H1 (cell line): ENCODE measurements around the gene NFIX. TPM values are rescaled to one million over a fixed set of nuclear protein-coding genes. Genes with fewer than 3 reads are reported as not detected.

Experiments
- CTCF ChIA-PET: fragments of 300-600 bp; sonication (Branson Sonifier 250); formaldehyde crosslinking; loops from one replicate; lab custom pipeline; 2021; ENCODE audit not compliant: partially characterized antibody; lab: Charles Lee
- POLR2A ChIA-PET: fragments of 300-600 bp; sonication (Branson Sonifier 250); formaldehyde crosslinking; loops from one replicate; lab custom pipeline; 2021; ENCODE audit warnings: inconsistent platforms; ENCODE audit not compliant: partially characterized antibody; lab: Charles Lee
- DNase-seq, 2 experiments: peaks; one replicate each; pipeline versions ENCODE4 v3.0.0 to v3.0.0-alpha.2; 2010 to 2022; ENCODE audit warnings: low spot score in 2 of 2, low read depth in 1 of 2, mixed read lengths in 1 of 2
- FAIRE-seq: peaks from 2 replicates; lab custom pipeline; 2011; peaks lifted over from hg19 to GRCh38; lab: Jason Lieb, UNC
- H2AFZ ChIP-seq: 2 replicates; pipeline ENCODE4 v1.8.1; 2012; ENCODE audit warnings: low read length, inconsistent platforms
- H2AK5ac ChIP-seq: 2 replicates; pipeline ENCODE4 v1.6.1; 2013; ENCODE audit warnings: low read depth, low read length
- H2BK120ac ChIP-seq: replicated peaks from 2 replicates; pipeline ENCODE3; 2013; ENCODE audit warnings: low read depth, low read length, inconsistent platforms
- H2BK12ac ChIP-seq: 2 replicates; pipeline ENCODE4 v1.6.1; 2013; ENCODE audit warnings: low read depth, low read length
- H2BK15ac ChIP-seq: 2 replicates; pipeline ENCODE4 v1.6.1; 2013; ENCODE audit warnings: low read length
- H2BK20ac ChIP-seq: 2 replicates; pipeline ENCODE4 v1.6.1; 2013; ENCODE audit warnings: low read length
- H2BK5ac ChIP-seq: 2 replicates; pipeline ENCODE4 v1.6.1; 2013; ENCODE audit warnings: low read depth, low read length
- H3K14ac ChIP-seq: 2 replicates; pipeline ENCODE4 v1.6.1; 2013; ENCODE audit warnings: inconsistent platforms; ENCODE audit not compliant: insufficient read length
- H3K18ac ChIP-seq: 2 replicates; pipeline ENCODE4 v1.6.1; 2013; ENCODE audit warnings: low read length; ENCODE audit errors: extremely low read depth
- H3K23ac ChIP-seq: 2 replicates; pipeline ENCODE4 v1.6.1; 2013; ENCODE audit warnings: inconsistent platforms; ENCODE audit not compliant: insufficient read length
- H3K23me2 ChIP-seq: 2 replicates; pipeline ENCODE4 v1.6.1; 2013; ENCODE audit warnings: low read depth, low read length
- H3K27ac ChIP-seq: 2 replicates; pipeline ENCODE4 v1.6.1; 2011; ENCODE audit warnings: low read depth, low read length, inconsistent platforms
- H3K27me3 ChIP-seq, 4 experiments: replicated peaks in 1 of 4; 1 replicate in 1 of 4; 2 replicates in 3 of 4; pipeline versions ENCODE4 v1.6.1 to v1.8.1; 2011 to 2013; ENCODE audit warnings: low read length in 3 of 4, mild to moderate bottlenecking in 3 of 4, inconsistent platforms in 2 of 4, mixed read lengths in 2 of 4, moderate library complexity in 1 of 4; ENCODE audit not compliant: control insufficient read depth in 3 of 4, insufficient read depth in 3 of 4; ENCODE audit errors: extremely low read depth in 1 of 4
- H3K36me3 ChIP-seq, 4 experiments: 2 replicates each; pipeline versions ENCODE4 v1.6.1 to v1.8.1; 2011 to 2013; ENCODE audit warnings: mild to moderate bottlenecking in 4 of 4, low read length in 3 of 4, moderate library complexity in 2 of 4, control low read depth in 1 of 4, inconsistent platforms in 1 of 4; ENCODE audit not compliant: insufficient read depth in 4 of 4, control insufficient read depth in 2 of 4
- H3K4ac ChIP-seq: replicated peaks from 2 replicates; pipeline ENCODE3; 2013; ENCODE audit warnings: low read length, low read depth, mixed read lengths, inconsistent platforms; ENCODE audit not compliant: insufficient read length
- H3K4me1 ChIP-seq, 4 experiments: replicated peaks in 1 of 4; 1 replicate in 1 of 4; 2 replicates in 3 of 4; pipeline versions ENCODE4 v1.6.1 to v1.8.1; 2011 to 2013; ENCODE audit warnings: low read length in 3 of 4, inconsistent platforms in 2 of 4, mixed read lengths in 1 of 4; ENCODE audit not compliant: insufficient read depth in 4 of 4, control insufficient read depth in 3 of 4
- H3K4me2 ChIP-seq, 2 experiments: 2 replicates each; pipeline versions ENCODE4 v1.6.1 to v1.8.1; 2011 to 2013; ENCODE audit warnings: low read depth in 2 of 2, low read length in 2 of 2, control low read depth in 1 of 2, inconsistent platforms in 1 of 2, mild to moderate bottlenecking in 1 of 2; ENCODE audit not compliant: insufficient read depth in 1 of 2
- H3K4me3 ChIP-seq, 4 experiments: fragments of 200-600, 300-600 bp in 1 of 4; sonication (generic), shearing (Covaris generic), sonication (Bioruptor Twin) in 1 of 4; 2 replicates each; pipeline versions ENCODE4 v1.5.1 to v1.8.1; 2011 to 2016; ENCODE audit warnings: low read length in 4 of 4, low read depth in 3 of 4, control low read depth in 2 of 4, inconsistent platforms in 2 of 4, mild to moderate bottlenecking in 2 of 4, mixed read lengths in 1 of 4, moderate library complexity in 1 of 4; ENCODE audit not compliant: insufficient read depth in 2 of 4; ENCODE audit errors: extremely low read depth in 1 of 4
- H3K56ac ChIP-seq: replicated peaks from 2 replicates; pipeline ENCODE3; 2013; ENCODE audit warnings: low read depth, mild to moderate bottlenecking, mixed read lengths, low read length, inconsistent platforms; ENCODE audit not compliant: insufficient read length
- H3K79me1 ChIP-seq: 2 replicates; pipeline ENCODE4 v1.6.1; 2013; ENCODE audit warnings: low read depth, low read length, control low read depth
- H3K79me2 ChIP-seq, 2 experiments: 2 replicates each; pipeline versions ENCODE4 v1.6.1 to v1.8.1; 2012 to 2013; ENCODE audit warnings: low read length in 2 of 2, mild to moderate bottlenecking in 2 of 2, inconsistent platforms in 1 of 2; ENCODE audit not compliant: insufficient read depth in 2 of 2, control insufficient read depth in 1 of 2
- H3K9ac ChIP-seq, 4 experiments: replicated peaks in 1 of 4; 1 replicate in 1 of 4; 2 replicates in 3 of 4; pipeline versions ENCODE4 v1.6.1 to v1.8.1; 2011 to 2013; ENCODE audit warnings: low read depth in 3 of 4, low read length in 3 of 4, control low read depth in 2 of 4, mild to moderate bottlenecking in 2 of 4, moderate library complexity in 2 of 4, inconsistent platforms in 1 of 4; ENCODE audit errors: extremely low read depth in 1 of 4
- H3K9me3 ChIP-seq, 2 experiments: 2 replicates each; pipeline versions ENCODE4 v1.6.1 to v1.8.1; 2012 to 2013; ENCODE audit warnings: mild to moderate bottlenecking in 2 of 2, moderate library complexity in 2 of 2, control low read depth in 1 of 2, inconsistent platforms in 1 of 2, low read depth in 1 of 2, low read length in 1 of 2, mixed read lengths in 1 of 2; ENCODE audit not compliant: insufficient read depth in 2 of 2
- H4K20me1 ChIP-seq, 2 experiments: replicated peaks in 1 of 2; 2 replicates each; pipeline versions ENCODE3 to v1.8.1; 2011 to 2013; ENCODE audit warnings: inconsistent platforms in 2 of 2, low read length in 2 of 2, mild to moderate bottlenecking in 1 of 2; ENCODE audit not compliant: insufficient read depth in 2 of 2, control insufficient read depth in 1 of 2
- H4K5ac ChIP-seq: 2 replicates; pipeline ENCODE4 v1.6.1; 2013; ENCODE audit warnings: low read length, low read depth, mixed read lengths, inconsistent platforms; ENCODE audit not compliant: insufficient read length
- H4K8ac ChIP-seq: 2 replicates; pipeline ENCODE4 v1.8.0; 2013; ENCODE audit warnings: mild to moderate bottlenecking, moderate library complexity, low read length, inconsistent platforms; ENCODE audit not compliant: insufficient read depth; ENCODE audit errors: extremely low read depth
- H4K91ac ChIP-seq: replicated peaks from 2 replicates; pipeline ENCODE3; 2013; ENCODE audit warnings: low read length, mixed read lengths, inconsistent platforms; ENCODE audit not compliant: insufficient read length
- BRCA1 ChIP-seq: IDR thresholded peaks from 2 replicates; pipeline ENCODE4 v1.6.1; 2012; ENCODE audit warnings: low read depth, low read length, improper control_type of control experiment
- E2F6 ChIP-seq: IDR thresholded peaks from 2 replicates; pipeline ENCODE4 v1.6.1; 2012; ENCODE audit warnings: inconsistent platforms
- FOSL1 ChIP-seq: IDR thresholded peaks from 2 replicates; pipeline ENCODE4 v1.6.1; 2011; ENCODE audit warnings: mild to moderate bottlenecking, low read depth, low read length, moderate library complexity; ENCODE audit not compliant: insufficient read depth
- GTF2F1 ChIP-seq: IDR thresholded peaks from 2 replicates; pipeline ENCODE4 v1.6.1; 2012; ENCODE audit warnings: low read depth, low read length, improper control_type of control experiment, borderline replicate concordance
- HDAC6 ChIP-seq: IDR thresholded peaks from one replicate; pipeline ENCODE4 v1.7.1; 2012; ENCODE audit warnings: low read depth, mild to moderate bottlenecking, inconsistent platforms, low read length, moderate library complexity
- NANOG ChIP-seq: IDR thresholded peaks from 2 replicates; pipeline ENCODE4 v1.6.1; 2011; ENCODE audit warnings: low read length, low read depth, mild to moderate bottlenecking, inconsistent platforms; ENCODE audit not compliant: insufficient read depth, poor library complexity, severe bottlenecking
- POU5F1 ChIP-seq: IDR thresholded peaks from 2 replicates; pipeline ENCODE4 v1.6.1; 2011; ENCODE audit warnings: low read depth, mild to moderate bottlenecking, low read length, moderate library complexity
- SIN3A ChIP-seq, 2 experiments: IDR thresholded peaks in 1 of 2; conservative IDR thresholded peaks in 1 of 2; 2 replicates each; pipeline ENCODE4 v1.6.1; 2011 to 2012; ENCODE audit warnings: low read length in 2 of 2, improper control_type of control experiment in 1 of 2, low read depth in 1 of 2, mild to moderate bottlenecking in 1 of 2
- SIX5 ChIP-seq: IDR thresholded peaks from 2 replicates; pipeline ENCODE4 v1.6.1; 2011; ENCODE audit warnings: mild to moderate bottlenecking, low read depth, low read length
- TAF1 ChIP-seq: IDR thresholded peaks from 2 replicates; pipeline ENCODE4 v1.6.1; 2011; ENCODE audit warnings: mild to moderate bottlenecking, low read depth, low read length
- ZNF274 ChIP-seq: IDR thresholded peaks from 2 replicates; pipeline ENCODE4 v1.7.0; 2012; ENCODE audit warnings: low read length, borderline replicate concordance; ENCODE audit errors: extremely low read depth
- WGBS, 2 experiments: shearing (Covaris generic) in 1 of 2; methylation state at CpG; one replicate each; pipeline versions ENCODE4 v1.1.6 to v1.1.7; 2013 to 2015; ENCODE audit warnings: low lambda C conversion rate in 2 of 2, mixed read lengths in 2 of 2, inconsistent platforms in 1 of 2, low coverage in 1 of 2, missing lambda C conversion rate in 1 of 2; ENCODE audit not compliant: insufficient replicate concordance in 2 of 2, insufficient coverage in 1 of 2, insufficient read length in 1 of 2; ENCODE audit errors: extremely low coverage in 1 of 2, missing lambda C conversion rate in 1 of 2; 5-methylcytosine and 5-hydroxymethylcytosine counted together
- polyA plus RNA-seq, 7 experiments: library from polyadenylated mRNA; depleted of rRNA in 3 of 7; stranded (reverse) in 5 of 7; unstranded in 2 of 7; fragments of >200 nt in 5 of 7; fragments of 200-250 nt in 2 of 7; gene quantifications; 1 replicate in 5 of 7; 2 replicates in 1 of 7; 4 replicates in 1 of 7; pipeline versions ENCODE4 v1.2.1 to v1.2.3, GENCODE V29; 2011 to 2013; ENCODE audit warnings: missing spikeins in 2 of 7, mixed read lengths in 2 of 7
- total RNA-seq: library from RNA; stranded (reverse); fragmentation: NEBNext Ultra II Directional; extraction: Animal tissue kit (Norgen Biotek cat#: 25700); gene quantifications from 2 replicates; pipeline ENCODE4 v1.2.1, GENCODE V29; 2021
- TF ChIP-seq, protein P1 (sequence below): IDR thresholded peaks from 2 replicates; pipeline ENCODE4 v1.6.1; 2011; ENCODE audit warnings: low read depth, mild to moderate bottlenecking, low read length; ENCODE audit not compliant: insufficient read depth

The NFIX gene
- total and polyA plus RNA-seq, 2 of the 8 experiments (the other 6 are each of a cell fraction or from before 2014, with no cell fraction given): 0.03 to 0.20 TPM

- no peak overlapping the region for H2BK5ac ChIP-seq
- no peak overlapping the region for H2BK120ac ChIP-seq
- peaks cover 36 to 56% (median 49%) of the 10 kb centered on the region in 4 experiments for H3K27me3 ChIP-seq
- H3K36me3 ChIP-seq: no peaks in the 10 kb centered on the region
- peaks cover 0 to 3% of the 10 kb centered on the region in 2 experiments for H4K20me1 ChIP-seq
- H2BK12ac ChIP-seq: no peak overlapping the region
- no peak overlapping the region for H3K56ac ChIP-seq
- no peaks in the 10 kb centered on the region for H3K79me2 ChIP-seq
- no peak overlapping the region for H3K9ac ChIP-seq
- H3K23ac ChIP-seq: no peak overlapping the region
- no peak for DNase-seq
- no peak overlapping the region for H2AFZ ChIP-seq
- H4K8ac ChIP-seq: no peak overlapping the region
- no peak overlapping the region for H3K4me2 ChIP-seq
- no peak overlapping the region for H4K91ac ChIP-seq
- H3K4me3 ChIP-seq: no peak overlapping the region
- no peak for FAIRE-seq
- ChIA-PET CTCF (interaction anchor here (0.6 to 48.8 kb wide), 12 partner anchors 9 to 99 kb away, joined by 3 to 1145 read pairs (median 62); partner anchors contain the start of gene LYL1), POLR2A (no interaction called here)
- H3K4ac ChIP-seq: no peak overlapping the region
- H3K27ac ChIP-seq: no peak overlapping the region
- H2BK15ac ChIP-seq: no peak overlapping the region
- no peaks in the 10 kb centered on the region for H3K79me1 ChIP-seq
- H3K23me2 ChIP-seq: peaks cover 6% of the 10 kb centered on the region; the same call in 1 of the 2 replicates
- H2BK20ac ChIP-seq: no peak overlapping the region
- no peaks in the 10 kb centered on the region for H3K9me3 ChIP-seq
- peaks cover 0 to 10% (median 3%) of the 10 kb centered on the region in 4 experiments; a peak in 4 of 7 replicates for H3K4me1 ChIP-seq
- H3K14ac ChIP-seq: no peak overlapping the region
- WGBS, 2 experiments: 86% methylated on average over 5 of the region's 5 CpGs; no CpG with 5 or more reads in 1 of the 2 experiments
- no peak overlapping the region for H4K5ac ChIP-seq
- H2AK5ac ChIP-seq: no peak overlapping the region
- no peak overlapping the region for H3K18ac ChIP-seq
- TF ChIP-seq GTF2F1 (no peak), POU5F1 (no peak), SIN3A (conservative IDR thresholded peaks at IDR 0.05 in 1 of 2, IDR thresholded peaks at IDR 0.05 in 1 of 2; ENCODE audit: low read depth in 1 of 2, low read length in 2 of 2) (no peak), FOSL1 (no peak), TAF1 (no peak), HDAC6 (no peak), E2F6 (no peak), ZNF274 (no peak), BRCA1 (no peak), SIX5 (no peak), NANOG (no peak)
- TF ChIP-seq, protein P1, sequence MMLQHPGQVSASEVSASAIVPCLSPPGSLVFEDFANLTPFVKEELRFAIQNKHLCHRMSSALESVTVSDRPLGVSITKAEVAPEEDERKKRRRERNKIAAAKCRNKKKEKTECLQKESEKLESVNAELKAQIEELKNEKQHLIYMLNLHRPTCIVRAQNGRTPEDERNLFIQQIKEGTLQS: no peak
Observed at GRCh38 chr19:13063461-13064091, 68.3 kb downstream of the NFIX start.
